OCI-LY1 (cell line): ENCODE results near the gene LRRC8B.

Experiments
- CTCF ChIP-seq: fragments of 200-600 bp; sonication (generic), shearing (Covaris generic); IDR thresholded peaks from 2 replicates; pipeline ENCODE4 v1.5.1; 2017; ENCODE audit warnings: mild to moderate bottlenecking, antibody characterized with exemption, low read length, moderate library complexity, mixed read lengths
- EZH2 ChIP-seq: fragments of 200-600 bp; sonication (generic), shearing (Covaris generic); IDR thresholded peaks from 2 replicates; pipeline ENCODE4 v1.8.0; 2017; ENCODE audit warnings: borderline replicate concordance, mixed run types, mild to moderate bottlenecking, antibody characterized with exemption, low read length, moderate library complexity, mixed read lengths

DNA sequence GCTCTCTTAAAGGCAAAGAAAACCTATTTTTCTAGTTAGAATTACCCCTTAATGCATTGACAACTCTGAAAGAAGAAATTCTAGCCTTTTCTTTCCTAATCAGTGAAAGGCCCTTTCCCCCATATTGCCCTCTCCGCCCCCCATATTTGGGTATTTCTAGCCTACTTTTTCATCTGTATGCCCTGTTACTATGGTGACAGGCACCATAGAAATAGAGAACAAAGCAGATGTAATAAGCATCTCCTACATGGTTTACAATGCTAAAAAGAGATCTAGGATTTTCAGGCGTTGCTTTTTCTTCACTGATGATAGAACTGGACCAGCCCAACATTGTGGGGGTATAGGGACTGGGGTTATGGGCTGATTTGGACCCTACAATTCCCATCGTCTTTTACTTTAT, 14.5 kb downstream of the LRRC8B start:
- no peak for TF ChIP-seq CTCF
- no peak for TF ChIP-seq EZH2
